ENCODE measurements around the gene ALPL. TPM values are rescaled to one million over a fixed set of nuclear protein-coding genes. Genes with fewer than 3 reads are reported as not detected.

ALPL gene
- total RNA-seq = 0.93 TPM in 1 of 2 replicates, not detected in the other

GRCh38 chr1:21509351-21510112 lies at the start of gene ALPL:
Gene ALPL (plus strand): TSS chr1:21509423. CDS start chr1:21554082, 44,659 bp downstream.

Other genes with a start within 250 kb of the ALPL start
- 51.6 and 194 TPM in 2 replicates for gene ECE1, start 219.0 kb upstream of the ALPL start, total RNA-seq
- gene NBPF3, start 69.3 kb upstream of the ALPL start, total RNA-seq = 14.4 and 21.6 TPM in 2 replicates
- gene RAP1GAP, start 159.9 kb downstream of the ALPL start, total RNA-seq = 2.6 and 4.1 TPM in 2 replicates